SK-N-SH treated with all-trans-retinoic acid at 6 μM for 48 hours (cell line): Measurements from ENCODE around the gene WNT9B.

Experiments
- ATAC-seq: fragments of 200-7000 bp; cut with Tn5 transposase; 3 replicates; pipeline ENCODE4 v1.9.1; 2020; ENCODE audit warnings: mild to moderate bottlenecking, moderate library complexity
- ARNTL ChIP-seq: fragments of 450-650 bp; formaldehyde crosslinking; IDR thresholded peaks from 2 replicates; pipeline ENCODE4 v1.5.0; 2020; ENCODE audit warnings: low read depth, mild to moderate bottlenecking, moderate library complexity, borderline replicate concordance
- BACH2 ChIP-seq: fragments of 250-450 bp; sonication (Bioruptor Pico); IDR thresholded peaks from 2 replicates; pipeline ENCODE4 v1.9.0; 2021; ENCODE audit warnings: mild to moderate bottlenecking, borderline replicate concordance
- CSDC2 ChIP-seq: fragments of 250-450 bp; sonication (Bioruptor Pico); IDR thresholded peaks from 2 replicates; pipeline ENCODE4 v1.5.0; 2020; ENCODE audit warnings: mild to moderate bottlenecking, moderate library complexity
- ESRRG ChIP-seq: fragments of 250-450 bp; sonication (Bioruptor Pico); IDR thresholded peaks from 2 replicates; pipeline ENCODE4 v1.6.1; 2021; ENCODE audit warnings: mild to moderate bottlenecking
- GLIS3 ChIP-seq: fragments of 250-450 bp; sonication (Bioruptor Pico); IDR thresholded peaks from 2 replicates; pipeline ENCODE4 v1.5.0; 2020; ENCODE audit warnings: mild to moderate bottlenecking, moderate library complexity
- ISL1 ChIP-seq: fragments of 250-450 bp; sonication (Bioruptor Pico); IDR thresholded peaks from 2 replicates; pipeline ENCODE4 v2.1.2; 2022; ENCODE audit warnings: mild to moderate bottlenecking, moderate library complexity
- OSR1 ChIP-seq: fragments of 250-450 bp; sonication (Bioruptor Pico); IDR thresholded peaks from 2 replicates; pipeline ENCODE4 v1.8.0; 2022; ENCODE audit warnings: moderate library complexity, mild to moderate bottlenecking, inconsistent platforms
- POU6F1 ChIP-seq: fragments of 250-450 bp; sonication (Bioruptor Pico); IDR thresholded peaks from 2 replicates; pipeline ENCODE4 v1.8.0; 2021; ENCODE audit warnings: low read depth, mild to moderate bottlenecking, moderate library complexity, borderline replicate concordance
- PPARA ChIP-seq: fragments of 250-450 bp; sonication (Bioruptor Pico); IDR thresholded peaks from 2 replicates; pipeline ENCODE4 v1.5.0; 2020; ENCODE audit warnings: mild to moderate bottlenecking, borderline replicate concordance
- SNAI2 ChIP-seq: fragments of 250-450 bp; sonication (Bioruptor Pico); IDR thresholded peaks from 2 replicates; pipeline ENCODE4 v1.5.0; 2020; ENCODE audit warnings: mild to moderate bottlenecking, moderate library complexity
- TCF4 ChIP-seq: fragments of 250-450 bp; sonication (Bioruptor Pico); IDR thresholded peaks from 2 replicates; pipeline ENCODE4 v1.8.0; 2021; ENCODE audit warnings: mild to moderate bottlenecking, moderate library complexity, borderline replicate concordance
- TOX ChIP-seq: fragments of 250-450 bp; sonication (Bioruptor Pico); IDR thresholded peaks from 2 replicates; pipeline ENCODE4 v1.8.0; 2021; ENCODE audit warnings: mild to moderate bottlenecking, moderate library complexity, borderline replicate concordance
- ZC3H10 ChIP-seq: fragments of 250-450 bp; sonication (Bioruptor Pico); IDR thresholded peaks from 2 replicates; pipeline ENCODE4 v1.5.1; 2021; ENCODE audit warnings: mild to moderate bottlenecking, moderate library complexity
- ZFP3 ChIP-seq: fragments of 250-450 bp; sonication (Bioruptor Pico); IDR thresholded peaks from 2 replicates; pipeline ENCODE4 v1.5.0; 2020; ENCODE audit warnings: mild to moderate bottlenecking, moderate library complexity
- ZFP30 ChIP-seq: fragments of 450-650 bp; formaldehyde crosslinking; IDR thresholded peaks from 2 replicates; pipeline ENCODE4 v1.5.0; 2022; ENCODE audit warnings: mild to moderate bottlenecking, moderate library complexity
- ZNF565 ChIP-seq: fragments of 450-650 bp; formaldehyde crosslinking; conservative IDR thresholded peaks from 2 replicates; pipeline ENCODE4 v1.5.0; 2020; ENCODE audit warnings: low read depth, mild to moderate bottlenecking, moderate library complexity
- ZNF8 ChIP-seq: fragments of 450-650 bp; formaldehyde crosslinking; IDR thresholded peaks from 2 replicates; pipeline ENCODE4 v1.5.0; 2020; ENCODE audit warnings: mild to moderate bottlenecking, moderate library complexity
- TF ChIP-seq, protein P1 (sequence below): fragments of 250-450 bp; sonication (Bioruptor Pico); IDR thresholded peaks from 2 replicates; pipeline ENCODE4 v1.8.0; 2020; ENCODE audit warnings: mild to moderate bottlenecking, moderate library complexity, borderline replicate concordance
- TF ChIP-seq, protein P2 (sequence below): fragments of 250-450 bp; sonication (Bioruptor Pico); IDR thresholded peaks from 2 replicates; pipeline ENCODE4 v1.5.1; 2021; ENCODE audit warnings: mild to moderate bottlenecking, moderate library complexity
- TF ChIP-seq, protein P3 (sequence below): fragments of 250-450 bp; sonication (Bioruptor Pico); IDR thresholded peaks from 2 replicates; pipeline ENCODE4 v1.5.0; 2020; ENCODE audit warnings: mild to moderate bottlenecking, moderate library complexity

Gene WNT9B

GRCh38 chr17:46892192-46892703, 40.9 kb downstream of the WNT9B start:
- TF ChIP-seq, protein P1, sequence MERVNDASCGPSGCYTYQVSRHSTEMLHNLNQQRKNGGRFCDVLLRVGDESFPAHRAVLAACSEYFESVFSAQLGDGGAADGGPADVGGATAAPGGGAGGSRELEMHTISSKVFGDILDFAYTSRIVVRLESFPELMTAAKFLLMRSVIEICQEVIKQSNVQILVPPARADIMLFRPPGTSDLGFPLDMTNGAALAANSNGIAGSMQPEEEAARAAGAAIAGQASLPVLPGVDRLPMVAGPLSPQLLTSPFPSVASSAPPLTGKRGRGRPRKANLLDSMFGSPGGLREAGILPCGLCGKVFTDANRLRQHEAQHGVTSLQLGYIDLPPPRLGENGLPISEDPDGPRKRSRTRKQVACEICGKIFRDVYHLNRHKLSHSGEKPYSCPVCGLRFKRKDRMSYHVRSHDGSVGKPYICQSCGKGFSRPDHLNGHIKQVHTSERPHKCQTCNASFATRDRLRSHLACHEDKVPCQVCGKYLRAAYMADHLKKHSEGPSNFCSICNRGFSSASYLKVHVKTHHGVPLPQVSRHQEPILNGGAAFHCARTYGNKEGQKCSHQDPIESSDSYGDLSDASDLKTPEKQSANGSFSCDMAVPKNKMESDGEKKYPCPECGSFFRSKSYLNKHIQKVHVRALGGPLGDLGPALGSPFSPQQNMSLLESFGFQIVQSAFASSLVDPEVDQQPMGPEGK (CRISPR knock-in tag) = no peak
- TF ChIP-seq, protein P2, sequence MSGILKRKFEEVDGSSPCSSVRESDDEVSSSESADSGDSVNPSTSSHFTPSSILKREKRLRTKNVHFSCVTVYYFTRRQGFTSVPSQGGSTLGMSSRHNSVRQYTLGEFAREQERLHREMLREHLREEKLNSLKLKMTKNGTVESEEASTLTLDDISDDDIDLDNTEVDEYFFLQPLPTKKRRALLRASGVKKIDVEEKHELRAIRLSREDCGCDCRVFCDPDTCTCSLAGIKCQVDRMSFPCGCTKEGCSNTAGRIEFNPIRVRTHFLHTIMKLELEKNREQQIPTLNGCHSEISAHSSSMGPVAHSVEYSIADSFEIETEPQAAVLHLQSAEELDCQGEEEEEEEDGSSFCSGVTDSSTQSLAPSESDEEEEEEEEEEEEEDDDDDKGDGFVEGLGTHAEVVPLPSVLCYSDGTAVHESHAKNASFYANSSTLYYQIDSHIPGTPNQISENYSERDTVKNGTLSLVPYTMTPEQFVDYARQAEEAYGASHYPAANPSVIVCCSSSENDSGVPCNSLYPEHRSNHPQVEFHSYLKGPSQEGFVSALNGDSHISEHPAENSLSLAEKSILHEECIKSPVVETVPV (CRISPR knock-in tag) = no peak
- TF ChIP-seq ARNTL (CRISPR knock-in tag) (no peak), ZNF565 (no peak), PPARA (CRISPR knock-in tag) (no peak), POU6F1 (CRISPR knock-in tag) (no peak), CSDC2 (CRISPR knock-in tag) (no peak), ESRRG (CRISPR knock-in tag) (no peak), ZFP30 (CRISPR knock-in tag) (no peak), BACH2 (no peak), TOX (CRISPR knock-in tag) (no peak), TCF4 (CRISPR knock-in tag) (no peak), SNAI2 (no peak), ZC3H10 (CRISPR knock-in tag) (no peak), ZNF8 (CRISPR knock-in tag) (no peak)
- TF ChIP-seq, protein P3, sequence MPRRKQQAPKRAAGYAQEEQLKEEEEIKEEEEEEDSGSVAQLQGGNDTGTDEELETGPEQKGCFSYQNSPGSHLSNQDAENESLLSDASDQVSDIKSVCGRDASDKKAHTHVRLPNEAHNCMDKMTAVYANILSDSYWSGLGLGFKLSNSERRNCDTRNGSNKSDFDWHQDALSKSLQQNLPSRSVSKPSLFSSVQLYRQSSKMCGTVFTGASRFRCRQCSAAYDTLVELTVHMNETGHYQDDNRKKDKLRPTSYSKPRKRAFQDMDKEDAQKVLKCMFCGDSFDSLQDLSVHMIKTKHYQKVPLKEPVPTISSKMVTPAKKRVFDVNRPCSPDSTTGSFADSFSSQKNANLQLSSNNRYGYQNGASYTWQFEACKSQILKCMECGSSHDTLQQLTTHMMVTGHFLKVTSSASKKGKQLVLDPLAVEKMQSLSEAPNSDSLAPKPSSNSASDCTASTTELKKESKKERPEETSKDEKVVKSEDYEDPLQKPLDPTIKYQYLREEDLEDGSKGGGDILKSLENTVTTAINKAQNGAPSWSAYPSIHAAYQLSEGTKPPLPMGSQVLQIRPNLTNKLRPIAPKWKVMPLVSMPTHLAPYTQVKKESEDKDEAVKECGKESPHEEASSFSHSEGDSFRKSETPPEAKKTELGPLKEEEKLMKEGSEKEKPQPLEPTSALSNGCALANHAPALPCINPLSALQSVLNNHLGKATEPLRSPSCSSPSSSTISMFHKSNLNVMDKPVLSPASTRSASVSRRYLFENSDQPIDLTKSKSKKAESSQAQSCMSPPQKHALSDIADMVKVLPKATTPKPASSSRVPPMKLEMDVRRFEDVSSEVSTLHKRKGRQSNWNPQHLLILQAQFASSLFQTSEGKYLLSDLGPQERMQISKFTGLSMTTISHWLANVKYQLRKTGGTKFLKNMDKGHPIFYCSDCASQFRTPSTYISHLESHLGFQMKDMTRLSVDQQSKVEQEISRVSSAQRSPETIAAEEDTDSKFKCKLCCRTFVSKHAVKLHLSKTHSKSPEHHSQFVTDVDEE (CRISPR knock-in tag) = no peak
- no peak for ATAC-seq

DNA sequence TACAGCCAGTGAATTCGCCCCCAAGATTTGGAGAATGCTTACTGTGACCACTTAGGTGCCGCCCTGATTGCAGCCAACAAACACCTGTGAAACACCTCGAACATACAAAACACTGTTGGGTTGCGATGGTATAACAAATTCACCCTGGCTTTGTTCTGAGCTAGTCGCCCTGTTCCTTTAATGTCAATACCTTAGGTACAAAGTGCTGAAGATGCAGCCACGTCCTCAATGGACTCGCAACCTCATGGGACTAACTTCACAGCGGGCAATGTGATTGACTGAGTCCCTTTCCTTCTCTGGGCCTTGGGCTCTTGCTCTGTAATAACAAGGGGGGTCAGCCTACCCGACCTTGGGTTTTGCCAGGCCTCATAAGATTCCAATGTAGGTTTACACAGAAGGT, 42.6 kb downstream of the WNT9B start:
- no peak for TF ChIP-seq TOX (CRISPR knock-in tag)
- no peak for TF ChIP-seq ISL1 (CRISPR knock-in tag)
- no peak for TF ChIP-seq ZNF8 (CRISPR knock-in tag)
- no peak for ATAC-seq

- TF ChIP-seq CSDC2 (CRISPR knock-in tag) (no peak), ZFP30 (CRISPR knock-in tag) (no peak), POU6F1 (CRISPR knock-in tag) (no peak), GLIS3 (CRISPR knock-in tag) (no peak), SNAI2 (no peak), ZNF565 (no peak), TOX (CRISPR knock-in tag) (no peak), PPARA (CRISPR knock-in tag) (no peak), ISL1 (CRISPR knock-in tag) (no peak), ZNF8 (CRISPR knock-in tag) (no peak), TCF4 (CRISPR knock-in tag) (no peak), ZFP3 (CRISPR knock-in tag) (no peak), OSR1 (CRISPR knock-in tag) (no peak), ZC3H10 (CRISPR knock-in tag) (no peak)
- TF ChIP-seq, protein P1 (CRISPR knock-in tag) = no peak
- no peak for ATAC-seq
Observed at GRCh38 chr17:46894476-46895151, 43.2 kb downstream of the WNT9B start.
